DOHH2 (cell line): ENCODE measurements around the gene BLM.

Source experiments
- CTCF ChIP-seq: fragments of 200-600 bp; sonication (generic); IDR thresholded peaks from one replicate; pipeline ENCODE4 v1.5.1; 2014; ENCODE audit warnings: antibody characterized with exemption, mild to moderate bottlenecking, low read depth, low read length; ENCODE audit not compliant: poor library complexity, severe bottlenecking
- EZH2phosphoT487 ChIP-seq: fragments of 200-600 bp; sonication (generic); IDR thresholded peaks from 2 replicates; pipeline ENCODE4 v1.6.1; 2017; ENCODE audit warnings: borderline replicate concordance, mild to moderate bottlenecking, antibody characterized with exemption, low read length, moderate library complexity, mixed read lengths

GRCh38 chr15:90862487-90862886 lies 145.3 kb downstream of the BLM start:
- no peak for TF ChIP-seq CTCF
- no peak for TF ChIP-seq EZH2phosphoT487
